DOHH2 (cell line): ENCODE results near the gene CCT8.

ENCODE experiments used
- EZH2phosphoT487 ChIP-seq: fragments of 200-600 bp; sonication (generic); IDR thresholded peaks from 2 replicates; pipeline ENCODE4 v1.6.1; 2017; ENCODE audit warnings: borderline replicate concordance, mild to moderate bottlenecking, antibody characterized with exemption, low read length, moderate library complexity, mixed read lengths
- TF ChIP-seq, protein P1 (sequence below): fragments of 200-600 bp; sonication (generic); IDR thresholded peaks from one replicate; pipeline ENCODE4 v1.5.1; 2014; ENCODE audit warnings: antibody characterized with exemption, mild to moderate bottlenecking, low read depth, low read length; ENCODE audit not compliant: poor library complexity, severe bottlenecking

DNA sequence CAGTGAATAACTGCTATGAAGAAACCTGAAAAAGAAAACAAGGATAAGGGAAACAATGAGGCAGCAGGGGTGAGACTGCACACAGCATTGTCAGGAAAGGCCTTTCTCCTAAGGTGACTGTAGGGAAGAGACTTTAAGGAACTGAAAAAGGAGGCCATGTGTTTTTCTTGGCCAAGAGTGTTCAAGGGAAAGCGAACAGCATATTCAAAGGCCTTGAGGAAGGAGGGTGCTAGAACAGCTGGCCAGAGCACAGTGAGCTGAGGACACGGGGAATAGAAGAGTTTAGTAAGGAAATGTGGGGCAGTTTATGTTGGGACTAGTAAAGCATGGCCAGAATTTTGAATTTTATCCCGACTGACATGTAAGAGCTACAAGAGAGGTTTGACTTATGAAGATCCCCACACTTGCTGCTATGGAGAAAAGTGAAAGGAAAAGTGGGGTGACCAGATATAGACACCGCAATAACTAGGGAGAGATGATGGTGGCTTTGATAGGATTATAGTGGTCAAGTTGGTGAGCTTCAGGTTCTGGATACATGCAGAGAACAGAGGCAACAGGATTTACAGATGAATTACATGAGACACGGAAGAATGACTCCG, 55.7 kb downstream of the CCT8 start:
- TF ChIP-seq, protein P1, sequence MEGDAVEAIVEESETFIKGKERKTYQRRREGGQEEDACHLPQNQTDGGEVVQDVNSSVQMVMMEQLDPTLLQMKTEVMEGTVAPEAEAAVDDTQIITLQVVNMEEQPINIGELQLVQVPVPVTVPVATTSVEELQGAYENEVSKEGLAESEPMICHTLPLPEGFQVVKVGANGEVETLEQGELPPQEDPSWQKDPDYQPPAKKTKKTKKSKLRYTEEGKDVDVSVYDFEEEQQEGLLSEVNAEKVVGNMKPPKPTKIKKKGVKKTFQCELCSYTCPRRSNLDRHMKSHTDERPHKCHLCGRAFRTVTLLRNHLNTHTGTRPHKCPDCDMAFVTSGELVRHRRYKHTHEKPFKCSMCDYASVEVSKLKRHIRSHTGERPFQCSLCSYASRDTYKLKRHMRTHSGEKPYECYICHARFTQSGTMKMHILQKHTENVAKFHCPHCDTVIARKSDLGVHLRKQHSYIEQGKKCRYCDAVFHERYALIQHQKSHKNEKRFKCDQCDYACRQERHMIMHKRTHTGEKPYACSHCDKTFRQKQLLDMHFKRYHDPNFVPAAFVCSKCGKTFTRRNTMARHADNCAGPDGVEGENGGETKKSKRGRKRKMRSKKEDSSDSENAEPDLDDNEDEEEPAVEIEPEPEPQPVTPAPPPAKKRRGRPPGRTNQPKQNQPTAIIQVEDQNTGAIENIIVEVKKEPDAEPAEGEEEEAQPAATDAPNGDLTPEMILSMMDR: no peak
- TF ChIP-seq EZH2phosphoT487: no peak
